ENCODE results near the gene CNTN5. TPM values are rescaled to one million over a fixed set of nuclear protein-coding genes. Genes with fewer than 3 reads are reported as not detected.

The CNTN5 gene
- polyA plus RNA-seq, 1 of the 3 experiments (the other 2 are of a cell fraction): not detected

DNA sequence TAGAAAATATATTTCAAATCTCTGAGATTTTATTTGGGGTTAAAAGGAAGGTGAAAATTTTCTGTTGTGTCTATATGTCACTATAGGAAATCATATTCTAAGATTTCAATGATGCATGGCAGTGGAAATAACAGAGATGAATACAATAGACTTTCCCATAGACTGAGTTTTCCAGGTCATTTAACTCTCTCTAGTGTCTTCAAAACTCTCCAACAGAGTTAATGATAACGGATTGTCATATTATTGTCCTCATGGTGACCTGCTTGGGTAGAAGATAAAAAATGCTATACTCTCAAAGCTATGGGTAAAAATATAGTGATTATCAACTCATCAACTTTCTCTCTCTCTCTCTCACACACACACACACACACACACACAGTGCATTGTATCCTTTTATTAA is 312.9 kb downstream of the CNTN5 start:
- no peak overlapping the region for H3K4me2 ChIP-seq
- no peak for DNase-seq
- ChIA-PET CTCF (no interaction called here), POLR2A (no interaction called here)
- H3K27ac ChIP-seq (ENCODE audit: low read depth in 2 of 2, low read length in 1 of 2): no peak overlapping the region
- no peaks in the 10 kb centered on the region for H4K20me1 ChIP-seq (ENCODE audit: insufficient read depth)
- no peaks in the 10 kb centered on the region for H3K9me2 ChIP-seq
- H3K79me2 ChIP-seq (ENCODE audit: insufficient read depth): no peaks in the 10 kb centered on the region
- no peaks in the 10 kb centered on the region for H3K9me3 ChIP-seq
- TF ChIP-seq MXI1 (IDR thresholded peaks at IDR 0.05; ENCODE audit: low read depth, low read length): no peak
- TF ChIP-seq EZH2phosphoT487 (IDR thresholded peaks at IDR 0.05; ENCODE audit: borderline replicate concordance, low read depth): no peak
- TF ChIP-seq, protein P1, sequence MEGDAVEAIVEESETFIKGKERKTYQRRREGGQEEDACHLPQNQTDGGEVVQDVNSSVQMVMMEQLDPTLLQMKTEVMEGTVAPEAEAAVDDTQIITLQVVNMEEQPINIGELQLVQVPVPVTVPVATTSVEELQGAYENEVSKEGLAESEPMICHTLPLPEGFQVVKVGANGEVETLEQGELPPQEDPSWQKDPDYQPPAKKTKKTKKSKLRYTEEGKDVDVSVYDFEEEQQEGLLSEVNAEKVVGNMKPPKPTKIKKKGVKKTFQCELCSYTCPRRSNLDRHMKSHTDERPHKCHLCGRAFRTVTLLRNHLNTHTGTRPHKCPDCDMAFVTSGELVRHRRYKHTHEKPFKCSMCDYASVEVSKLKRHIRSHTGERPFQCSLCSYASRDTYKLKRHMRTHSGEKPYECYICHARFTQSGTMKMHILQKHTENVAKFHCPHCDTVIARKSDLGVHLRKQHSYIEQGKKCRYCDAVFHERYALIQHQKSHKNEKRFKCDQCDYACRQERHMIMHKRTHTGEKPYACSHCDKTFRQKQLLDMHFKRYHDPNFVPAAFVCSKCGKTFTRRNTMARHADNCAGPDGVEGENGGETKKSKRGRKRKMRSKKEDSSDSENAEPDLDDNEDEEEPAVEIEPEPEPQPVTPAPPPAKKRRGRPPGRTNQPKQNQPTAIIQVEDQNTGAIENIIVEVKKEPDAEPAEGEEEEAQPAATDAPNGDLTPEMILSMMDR (IDR thresholded peaks at IDR 0.05): no peak
- no peak for TF ChIP-seq YY1 (IDR thresholded peaks at IDR 0.05; ENCODE audit: low read depth)
- TF ChIP-seq RFX5 (IDR thresholded peaks at IDR 0.05; ENCODE audit: low read length): no peak
- TF ChIP-seq, protein P2, sequence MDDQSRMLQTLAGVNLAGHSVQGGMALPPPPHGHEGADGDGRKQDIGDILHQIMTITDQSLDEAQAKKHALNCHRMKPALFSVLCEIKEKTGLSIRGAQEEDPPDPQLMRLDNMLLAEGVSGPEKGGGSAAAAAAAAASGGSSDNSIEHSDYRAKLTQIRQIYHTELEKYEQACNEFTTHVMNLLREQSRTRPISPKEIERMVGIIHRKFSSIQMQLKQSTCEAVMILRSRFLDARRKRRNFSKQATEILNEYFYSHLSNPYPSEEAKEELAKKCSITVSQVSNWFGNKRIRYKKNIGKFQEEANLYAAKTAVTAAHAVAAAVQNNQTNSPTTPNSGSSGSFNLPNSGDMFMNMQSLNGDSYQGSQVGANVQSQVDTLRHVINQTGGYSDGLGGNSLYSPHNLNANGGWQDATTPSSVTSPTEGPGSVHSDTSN (IDR thresholded peaks at IDR 0.05): no peak
- no peak for TF ChIP-seq JUND (IDR thresholded peaks at IDR 0.05)
- TF ChIP-seq, protein P3, sequence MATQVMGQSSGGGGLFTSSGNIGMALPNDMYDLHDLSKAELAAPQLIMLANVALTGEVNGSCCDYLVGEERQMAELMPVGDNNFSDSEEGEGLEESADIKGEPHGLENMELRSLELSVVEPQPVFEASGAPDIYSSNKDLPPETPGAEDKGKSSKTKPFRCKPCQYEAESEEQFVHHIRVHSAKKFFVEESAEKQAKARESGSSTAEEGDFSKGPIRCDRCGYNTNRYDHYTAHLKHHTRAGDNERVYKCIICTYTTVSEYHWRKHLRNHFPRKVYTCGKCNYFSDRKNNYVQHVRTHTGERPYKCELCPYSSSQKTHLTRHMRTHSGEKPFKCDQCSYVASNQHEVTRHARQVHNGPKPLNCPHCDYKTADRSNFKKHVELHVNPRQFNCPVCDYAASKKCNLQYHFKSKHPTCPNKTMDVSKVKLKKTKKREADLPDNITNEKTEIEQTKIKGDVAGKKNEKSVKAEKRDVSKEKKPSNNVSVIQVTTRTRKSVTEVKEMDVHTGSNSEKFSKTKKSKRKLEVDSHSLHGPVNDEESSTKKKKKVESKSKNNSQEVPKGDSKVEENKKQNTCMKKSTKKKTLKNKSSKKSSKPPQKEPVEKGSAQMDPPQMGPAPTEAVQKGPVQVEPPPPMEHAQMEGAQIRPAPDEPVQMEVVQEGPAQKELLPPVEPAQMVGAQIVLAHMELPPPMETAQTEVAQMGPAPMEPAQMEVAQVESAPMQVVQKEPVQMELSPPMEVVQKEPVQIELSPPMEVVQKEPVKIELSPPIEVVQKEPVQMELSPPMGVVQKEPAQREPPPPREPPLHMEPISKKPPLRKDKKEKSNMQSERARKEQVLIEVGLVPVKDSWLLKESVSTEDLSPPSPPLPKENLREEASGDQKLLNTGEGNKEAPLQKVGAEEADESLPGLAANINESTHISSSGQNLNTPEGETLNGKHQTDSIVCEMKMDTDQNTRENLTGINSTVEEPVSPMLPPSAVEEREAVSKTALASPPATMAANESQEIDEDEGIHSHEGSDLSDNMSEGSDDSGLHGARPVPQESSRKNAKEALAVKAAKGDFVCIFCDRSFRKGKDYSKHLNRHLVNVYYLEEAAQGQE (IDR thresholded peaks at IDR 0.05; ENCODE audit: low read depth, low read length): no peak
- TF ChIP-seq TEAD4 (IDR thresholded peaks at IDR 0.05; ENCODE audit: borderline replicate concordance, insufficient read depth): no peak
- H3K36me3 ChIP-seq (replicated peaks in 1 of 2; ENCODE audit: control insufficient read depth in 1 of 2, insufficient read depth in 2 of 2, low read length in 1 of 2): no peaks in the 10 kb centered on the region
- no peaks in the 10 kb centered on the region for H3K27me3 ChIP-seq (ENCODE audit: insufficient read depth)
- H3K9ac ChIP-seq: no peak overlapping the region
- 4% methylated on average over 1 of the region's 1 CpG for WGBS (ENCODE audit: low lambda C conversion rate)
- no peaks in the 10 kb centered on the region for H3K4me1 ChIP-seq (ENCODE audit: control insufficient read depth in 1 of 2, insufficient read depth in 2 of 2, low read depth in 1 of 2, low read length in 1 of 2)
- H3F3A ChIP-seq (replicated peaks; ENCODE audit: insufficient read depth): no peaks in the 10 kb centered on the region
- H2AFZ ChIP-seq (ENCODE audit: low read depth): no peak overlapping the region
- no peak overlapping the region for H3K4me3 ChIP-seq (ENCODE audit: low read depth in 2 of 2, low read length in 1 of 2)

DNA sequence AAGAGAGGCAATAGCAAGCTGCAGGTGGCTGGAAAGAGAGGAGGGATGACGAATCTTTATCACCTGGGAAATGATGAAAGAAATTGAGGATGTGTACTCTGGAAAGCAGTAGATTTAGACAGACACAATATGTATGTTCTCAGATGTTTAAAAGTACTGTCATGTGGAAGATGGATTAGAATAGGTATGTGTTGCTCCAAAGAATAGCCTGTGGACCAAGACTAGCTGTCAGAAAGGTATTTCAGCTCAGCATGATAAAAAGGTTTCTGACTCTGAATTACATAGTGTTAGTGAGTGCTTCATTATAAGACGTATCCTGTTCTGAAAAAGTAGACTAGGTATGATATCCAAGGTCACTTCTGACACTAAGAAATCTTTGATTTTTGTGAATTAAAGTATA is 322.4 kb downstream of the CNTN5 start:
- no peaks in the 10 kb centered on the region for H3K4me1 ChIP-seq (ENCODE audit: control insufficient read depth in 1 of 2, insufficient read depth in 2 of 2, low read depth in 1 of 2, low read length in 1 of 2)
- 4% methylated on average over 2 of the region's 2 CpGs for WGBS (ENCODE audit: low lambda C conversion rate)
- no peaks in the 10 kb centered on the region for H3K9me3 ChIP-seq
- no peak overlapping the region for H3K27ac ChIP-seq (ENCODE audit: low read depth in 2 of 2, low read length in 1 of 2)
- POLR2A ChIA-PET: no interaction called here
- no peaks in the 10 kb centered on the region for H3F3A ChIP-seq (replicated peaks; ENCODE audit: insufficient read depth)
- DNase-seq: no peak
- no peak overlapping the region for H2AFZ ChIP-seq (ENCODE audit: low read depth)
- no peaks in the 10 kb centered on the region for H3K36me3 ChIP-seq (replicated peaks in 1 of 2; ENCODE audit: control insufficient read depth in 1 of 2, insufficient read depth in 2 of 2, low read length in 1 of 2)
- H3K9ac ChIP-seq: no peak overlapping the region
- H4K20me1 ChIP-seq (ENCODE audit: insufficient read depth): no peaks in the 10 kb centered on the region
- H3K4me2 ChIP-seq: no peak overlapping the region
- H3K4me3 ChIP-seq (ENCODE audit: low read depth in 2 of 2, low read length in 1 of 2): no peak overlapping the region
- H3K9me2 ChIP-seq: no peaks in the 10 kb centered on the region
- H3K79me2 ChIP-seq (ENCODE audit: insufficient read depth): no peaks in the 10 kb centered on the region
- CTCF ChIA-PET: interaction anchor here (1.2 kb wide), 1 partner anchor 9 kb away, joined by 3 read pairs; no protein-coding TSS in a partner anchor
- no peaks in the 10 kb centered on the region for H3K27me3 ChIP-seq (ENCODE audit: insufficient read depth)
- TF ChIP-seq RCOR1 (IDR thresholded peaks at IDR 0.05; ENCODE audit: low read length): no peak
- TF ChIP-seq NFIC (IDR thresholded peaks at IDR 0.05; ENCODE audit: borderline replicate concordance): no peak
- TF ChIP-seq EZH2phosphoT487 (IDR thresholded peaks at IDR 0.05; ENCODE audit: borderline replicate concordance, low read depth): no peak
- TF ChIP-seq GATA2 (CRISPR knock-in tag; IDR thresholded peaks at IDR 0.05): no peak
- TF ChIP-seq JUND (IDR thresholded peaks at IDR 0.05): no peak
- TF ChIP-seq, protein P4, sequence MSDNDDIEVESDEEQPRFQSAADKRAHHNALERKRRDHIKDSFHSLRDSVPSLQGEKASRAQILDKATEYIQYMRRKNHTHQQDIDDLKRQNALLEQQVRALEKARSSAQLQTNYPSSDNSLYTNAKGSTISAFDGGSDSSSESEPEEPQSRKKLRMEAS (IDR thresholded peaks at IDR 0.05; ENCODE audit: low read depth): no peak
- TF ChIP-seq GABPA (IDR thresholded peaks at IDR 0.05; ENCODE audit: low read depth): no peak
- TF ChIP-seq SMC3 (IDR thresholded peaks at IDR 0.05; ENCODE audit: low read depth, low read length): no peak
- TF ChIP-seq YY1 (IDR thresholded peaks at IDR 0.05; ENCODE audit: low read depth): no peak
- no peak for TF ChIP-seq MXI1 (IDR thresholded peaks at IDR 0.05; ENCODE audit: low read depth, low read length)
- no peak for TF ChIP-seq TEAD4 (IDR thresholded peaks at IDR 0.05; ENCODE audit: borderline replicate concordance, insufficient read depth)
- TF ChIP-seq TAF1 (IDR thresholded peaks at IDR 0.05; ENCODE audit: borderline replicate concordance, low read depth, low read length): no peak
- no peak for TF ChIP-seq POLR2AphosphoS5 (IDR thresholded peaks at IDR 0.05; ENCODE audit: low read depth, low read length)
- TF ChIP-seq, protein P5, sequence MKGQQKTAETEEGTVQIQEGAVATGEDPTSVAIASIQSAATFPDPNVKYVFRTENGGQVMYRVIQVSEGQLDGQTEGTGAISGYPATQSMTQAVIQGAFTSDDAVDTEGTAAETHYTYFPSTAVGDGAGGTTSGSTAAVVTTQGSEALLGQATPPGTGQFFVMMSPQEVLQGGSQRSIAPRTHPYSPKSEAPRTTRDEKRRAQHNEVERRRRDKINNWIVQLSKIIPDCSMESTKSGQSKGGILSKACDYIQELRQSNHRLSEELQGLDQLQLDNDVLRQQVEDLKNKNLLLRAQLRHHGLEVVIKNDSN (IDR thresholded peaks at IDR 0.05; ENCODE audit: borderline replicate concordance, low read depth): no peak
- TF ChIP-seq CHD2 (IDR thresholded peaks at IDR 0.05; ENCODE audit: low read length, partially characterized antibody): no peak
- no peak for TF ChIP-seq NRF1 (IDR thresholded peaks at IDR 0.05; ENCODE audit: low read depth, low read length)

All from SK-N-SH (cell line).